ENCODE results near the gene SLC43A2.

Gene SLC43A2

GRCh38 chr17:1649844-1650501 is 21.3 kb upstream of the SLC43A2 start, which contains the start of gene RILP:
Gene RILP, minus strand, starts transcription at chr17:1649866. Its CDS starts 62 bp downstream, at chr17:1649804.
- ATAC-seq: peak; percentile 51
- TF ChIP-seq TOX (CRISPR knock-in tag; IDR thresholded peaks at IDR 0.05; ENCODE audit: borderline replicate concordance) (no peak), ZFP3 (CRISPR knock-in tag; IDR thresholded peaks at IDR 0.05) (no peak), CSDC2 (CRISPR knock-in tag; IDR thresholded peaks at IDR 0.05) (no peak)

- TF ChIP-seq POU6F1 (CRISPR knock-in tag; IDR thresholded peaks at IDR 0.05; ENCODE audit: borderline replicate concordance, low read depth) (no peak), ZNF565 (CRISPR knock-in tag; conservative IDR thresholded peaks at IDR 0.05; ENCODE audit: low read depth) (no peak), ZNF8 (CRISPR knock-in tag; IDR thresholded peaks at IDR 0.05) (no peak), OSR1 (CRISPR knock-in tag; IDR thresholded peaks at IDR 0.05) (no peak), PATZ1 (CRISPR knock-in tag; IDR thresholded peaks at IDR 0.05; ENCODE audit: borderline replicate concordance) (no peak), ARNTL (CRISPR knock-in tag; IDR thresholded peaks at IDR 0.05; ENCODE audit: borderline replicate concordance, low read depth) (no peak), TCF4 (CRISPR knock-in tag; IDR thresholded peaks at IDR 0.05; ENCODE audit: borderline replicate concordance) (no peak), ZFP30 (CRISPR knock-in tag; IDR thresholded peaks at IDR 0.05) (no peak), ISL1 (CRISPR knock-in tag; IDR thresholded peaks at IDR 0.05) (no peak), CSDC2 (CRISPR knock-in tag; IDR thresholded peaks at IDR 0.05) (no peak)
- ATAC-seq: peak; percentile 84
These were observed 20.6 kb upstream of the SLC43A2 start for GRCh38 chr17:1648963-1649843.

GRCh38 chr17:1648173-1648962 is 19.7 kb upstream of the SLC43A2 start:
- ATAC-seq: peak; percentile 73

More at GRCh38 chr17:1648173-1648962, 19.7 kb upstream of the SLC43A2 start:
- TF ChIP-seq SNAI2 (CRISPR knock-in tag; IDR thresholded peaks at IDR 0.05): no peak
- TF ChIP-seq ZNF565 (CRISPR knock-in tag; conservative IDR thresholded peaks at IDR 0.05; ENCODE audit: low read depth): no peak
- TF ChIP-seq ZNF8 (CRISPR knock-in tag; IDR thresholded peaks at IDR 0.05): no peak
- no peak for TF ChIP-seq ISL1 (CRISPR knock-in tag; IDR thresholded peaks at IDR 0.05)
- no peak for TF ChIP-seq CSRNP3 (CRISPR knock-in tag; IDR thresholded peaks at IDR 0.05)
- no peak for TF ChIP-seq GLIS3 (CRISPR knock-in tag; IDR thresholded peaks at IDR 0.05)
- no peak for TF ChIP-seq RARB (CRISPR knock-in tag; IDR thresholded peaks at IDR 0.05)
- no peak for TF ChIP-seq CREB5 (CRISPR knock-in tag; IDR thresholded peaks at IDR 0.05; ENCODE audit: low read depth)
- no peak for TF ChIP-seq ARNTL (CRISPR knock-in tag; IDR thresholded peaks at IDR 0.05; ENCODE audit: borderline replicate concordance, low read depth)

All from SK-N-SH treated with all-trans-retinoic acid at 6 μM for 48 hours (cell line).